Measurements from ENCODE around the gene RNU6-9.

DNA sequence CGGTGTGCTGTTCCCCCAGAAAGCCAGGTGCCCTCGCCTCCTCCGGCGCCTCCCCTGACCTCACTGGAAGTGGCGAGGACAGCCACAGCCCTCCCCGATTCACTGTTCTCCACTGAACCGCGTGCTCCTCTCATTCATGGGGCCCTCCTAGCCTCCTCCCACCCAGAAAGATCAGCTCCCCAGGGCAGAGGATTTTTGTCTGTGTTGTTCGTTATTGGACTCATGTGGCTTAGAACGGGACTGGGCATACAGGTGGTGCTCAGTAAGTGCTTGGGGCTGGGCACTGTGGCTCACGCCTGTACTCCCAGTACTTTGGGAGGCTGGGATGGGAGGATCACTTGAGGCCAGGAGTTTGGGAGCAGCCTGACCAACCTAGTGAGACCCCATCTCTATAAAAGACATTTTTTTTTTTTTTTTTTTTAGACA is 48.7 kb upstream of the RNU6-9 start:
- TF ChIP-seq, protein P1, sequence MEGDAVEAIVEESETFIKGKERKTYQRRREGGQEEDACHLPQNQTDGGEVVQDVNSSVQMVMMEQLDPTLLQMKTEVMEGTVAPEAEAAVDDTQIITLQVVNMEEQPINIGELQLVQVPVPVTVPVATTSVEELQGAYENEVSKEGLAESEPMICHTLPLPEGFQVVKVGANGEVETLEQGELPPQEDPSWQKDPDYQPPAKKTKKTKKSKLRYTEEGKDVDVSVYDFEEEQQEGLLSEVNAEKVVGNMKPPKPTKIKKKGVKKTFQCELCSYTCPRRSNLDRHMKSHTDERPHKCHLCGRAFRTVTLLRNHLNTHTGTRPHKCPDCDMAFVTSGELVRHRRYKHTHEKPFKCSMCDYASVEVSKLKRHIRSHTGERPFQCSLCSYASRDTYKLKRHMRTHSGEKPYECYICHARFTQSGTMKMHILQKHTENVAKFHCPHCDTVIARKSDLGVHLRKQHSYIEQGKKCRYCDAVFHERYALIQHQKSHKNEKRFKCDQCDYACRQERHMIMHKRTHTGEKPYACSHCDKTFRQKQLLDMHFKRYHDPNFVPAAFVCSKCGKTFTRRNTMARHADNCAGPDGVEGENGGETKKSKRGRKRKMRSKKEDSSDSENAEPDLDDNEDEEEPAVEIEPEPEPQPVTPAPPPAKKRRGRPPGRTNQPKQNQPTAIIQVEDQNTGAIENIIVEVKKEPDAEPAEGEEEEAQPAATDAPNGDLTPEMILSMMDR (IDR thresholded peaks at IDR 0.05; ENCODE audit: insufficient read depth, low read length, poor library complexity, severe bottlenecking), result no peak
- no peak for TF ChIP-seq EZH2phosphoT487 (conservative IDR thresholded peaks at IDR 0.05; ENCODE audit: low read length)
